Left cardiac atrium (tissue), 4 donors: ENCODE results near the gene NRP2. TPM values are rescaled to one million over a fixed set of nuclear protein-coding genes. Genes with fewer than 3 reads are reported as not detected.
A peak's percentile ranks its signal among the peaks of the same experiment; 100 is the strongest.

Experiments used
- ATAC-seq, 2 donors: fragments of 200-7000 bp; cut with Tn5 transposase; one replicate each; pipeline ENCODE4 v1.9.1; 2020; ENCODE audit warnings: mild to moderate bottlenecking in 2 of 2, moderate library complexity in 2 of 2
- DNase-seq: peaks from one replicate; pipeline ENCODE4 v3.0.0-alpha.2; 2020
- intact Hi-C, 2 donors: fragments of 100-400 bp; cut with DNase I; formaldehyde crosslinking; loops; one replicate each; pipeline versions ENCODE4 v1.14.1 to v1.15.1; 2022 to 2023
- total RNA-seq, 2 donors: library from RNA; stranded (reverse); fragmentation: NEBNext Ultra II Directional; extraction: Animal tissue kit (Norgen Biotek cat#: 25700); gene quantifications; one replicate each; pipeline ENCODE4 v1.2.1, GENCODE V29; 2021
- donor health status: DM: no; HTN: yes; CAD: no.
- donor health status: DM: no; HTN: yes; CAD: no; lungs with severe emphysema.
- donor health status: DM: yes; HTN: yes; CAD: no.
- donor health status: Dilated cardiomyopathy.

Gene NRP2
- total RNA-seq, 2 donors from 2014 or later = 16.3 to 16.6 TPM

GRCh38 chr2:205701509-205701908 is 19.2 kb downstream of the NRP2 start:
- no peak for ATAC-seq
- DNase-seq = no peak
- intact Hi-C loops = no loop called here

GRCh38 chr2:205702576-205702975 is 20.3 kb downstream of the NRP2 start:
- DNase-seq = no peak
- intact Hi-C loops = no loop called here
- no peak for ATAC-seq

GRCh38 chr2:205703471-205704126 is 21.3 kb downstream of the NRP2 start:
- DNase-seq (no peak), ATAC-seq (no peak)
- intact Hi-C loops = no loop called here

GRCh38 chr2:205704127-205704741 is 21.9 kb downstream of the NRP2 start:
- intact Hi-C loops = no loop called here
- DNase-seq = peak; percentile 37
- ATAC-seq = peak in 1 of 2 donors; percentile 28

- intact Hi-C loops = no loop called here
- ATAC-seq = no peak
- DNase-seq = no peak
Measured at GRCh38 chr2:205705511-205706349, 23.4 kb downstream of the NRP2 start.

GRCh38 chr2:205706769-205707381 is 24.6 kb downstream of the NRP2 start:
- intact Hi-C loops = no loop called here
- peak; percentile 76 for DNase-seq
- peak; percentile 69 to 91 for ATAC-seq

GRCh38 chr2:205708231-205708631 is 25.9 kb downstream of the NRP2 start:
- DNase-seq (peak; percentile 54), ATAC-seq (peak; percentile 12 to 64)
- intact Hi-C loops = no loop called here

GRCh38 chr2:205709319-205709718 is 27.0 kb downstream of the NRP2 start:
- ATAC-seq (no peak), DNase-seq (no peak)
- intact Hi-C loops = no loop called here

GRCh38 chr2:205712508-205712907 is 30.2 kb downstream of the NRP2 start:
- DNase-seq (no peak), ATAC-seq (peak in 1 of 2 donors; percentile 19)
- intact Hi-C loops = no loop called here

- intact Hi-C loops = no loop called here
- DNase-seq (no peak), ATAC-seq (no peak)
Measured at GRCh38 chr2:205713086-205713485, 30.8 kb downstream of the NRP2 start.

GRCh38 chr2:205714058-205714776 is 31.9 kb downstream of the NRP2 start:
- ATAC-seq (peak in 1 of 2 donors; percentile 57), DNase-seq (no peak)
- intact Hi-C loops = no loop called here

- intact Hi-C loops = no loop called here
- ATAC-seq (no peak), DNase-seq (no peak)
Measured at GRCh38 chr2:205714789-205715720, 32.8 kb downstream of the NRP2 start.

- no peak for ATAC-seq
- no peak for DNase-seq
- intact Hi-C loops = no loop called here
Measured at GRCh38 chr2:205715831-205716525, 33.7 kb downstream of the NRP2 start.

- no peak for DNase-seq
- intact Hi-C loops = no loop called here
- ATAC-seq = no peak
Measured at GRCh38 chr2:205717175-205717846, 35.0 kb downstream of the NRP2 start.

GRCh38 chr2:205717999-205718398 is 35.7 kb downstream of the NRP2 start:
- ATAC-seq = peak in 1 of 2 donors; percentile 82
- no peak for DNase-seq
- intact Hi-C loops = no loop called here

GRCh38 chr2:205719847-205720246 is 37.5 kb downstream of the NRP2 start:
- no peak for DNase-seq
- ATAC-seq = no peak
- intact Hi-C loops = no loop called here

- ATAC-seq (no peak), DNase-seq (no peak)
- intact Hi-C loops = no loop called here
Measured at GRCh38 chr2:205720451-205720902, 38.2 kb downstream of the NRP2 start.
